GM18858 (cell line): ENCODE results near the gene RANBP17.
"Not testable (repeated sequence)": the region's sequence is repeated elsewhere in the genome, so short reads cannot be mapped to it uniquely, and the experiment has no call there.

Experiments
- ATAC-seq: cut with Tn5 transposase; IDR thresholded peaks from one replicate; pipeline ENCODE4 v1.9.1; 2021; ENCODE audit not compliant: unreplicated experiment

Gene RANBP17

GRCh38 chr5:171143926-171144325 is 282.1 kb downstream of the RANBP17 start:
- ATAC-seq: no peak

GRCh38 chr5:171149333-171149732 is 287.5 kb downstream of the RANBP17 start:
- peak; percentile 85 for ATAC-seq

GRCh38 chr5:171149772-171150171 is 288.0 kb downstream of the RANBP17 start:
- ATAC-seq: peak; percentile 21

GRCh38 chr5:171152382-171152781 is 290.6 kb downstream of the RANBP17 start:
- ATAC-seq: no peak

GRCh38 chr5:171155621-171156020 is 293.8 kb downstream of the RANBP17 start:
- ATAC-seq: no peak

- no peak for ATAC-seq
These were observed 295.5 kb downstream of the RANBP17 start for GRCh38 chr5:171157276-171157675.

- no peak for ATAC-seq
These were observed 296.0 kb downstream of the RANBP17 start for GRCh38 chr5:171157775-171158174.

GRCh38 chr5:171158581-171158980 is 296.8 kb downstream of the RANBP17 start:
- no peak for ATAC-seq

- ATAC-seq: no peak
These were observed 300.3 kb downstream of the RANBP17 start for GRCh38 chr5:171162165-171162564.

GRCh38 chr5:171162596-171162995 is 300.8 kb downstream of the RANBP17 start:
- ATAC-seq: no peak

- ATAC-seq: no peak
These were observed 304.9 kb downstream of the RANBP17 start for GRCh38 chr5:171166766-171167165.

- no peak for ATAC-seq
These were observed 306.4 kb downstream of the RANBP17 start for GRCh38 chr5:171168171-171168570.

- not testable (repeated sequence) for ATAC-seq
These were observed 313.1 kb downstream of the RANBP17 start for GRCh38 chr5:171174960-171175359.

- no peak for ATAC-seq
These were observed 313.9 kb downstream of the RANBP17 start for GRCh38 chr5:171175746-171176145.

- ATAC-seq: not testable (repeated sequence)
These were observed 316.4 kb downstream of the RANBP17 start for GRCh38 chr5:171178190-171178589.

- ATAC-seq: no peak
These were observed 326.2 kb downstream of the RANBP17 start for GRCh38 chr5:171188016-171188415.

GRCh38 chr5:171189442-171189841 is 327.6 kb downstream of the RANBP17 start:
- no peak for ATAC-seq

GRCh38 chr5:171192111-171192510 is 330.3 kb downstream of the RANBP17 start:
- no peak for ATAC-seq

GRCh38 chr5:171201310-171201709 is 339.5 kb downstream of the RANBP17 start:
- ATAC-seq: no peak

GRCh38 chr5:171205375-171205774 is 343.6 kb downstream of the RANBP17 start:
- no peak for ATAC-seq

- no peak for ATAC-seq
These were observed 345.5 kb downstream of the RANBP17 start for GRCh38 chr5:171207256-171207847.

GRCh38 chr5:171221916-171222315 is 360.1 kb downstream of the RANBP17 start:
- ATAC-seq: no peak

GRCh38 chr5:171223927-171224326 is 362.1 kb downstream of the RANBP17 start:
- ATAC-seq: no peak
